Kasumi-1 (cell line): Measurements from ENCODE around the gene SIL1.
A peak's percentile ranks its signal among the peaks of the same experiment; 100 is the strongest.

Experiments
- DNase-seq, 2 experiments: peaks; one replicate each; lab custom pipeline; 2025; lab: John Stamatoyannopoulos, UW

Gene SIL1

DNA sequence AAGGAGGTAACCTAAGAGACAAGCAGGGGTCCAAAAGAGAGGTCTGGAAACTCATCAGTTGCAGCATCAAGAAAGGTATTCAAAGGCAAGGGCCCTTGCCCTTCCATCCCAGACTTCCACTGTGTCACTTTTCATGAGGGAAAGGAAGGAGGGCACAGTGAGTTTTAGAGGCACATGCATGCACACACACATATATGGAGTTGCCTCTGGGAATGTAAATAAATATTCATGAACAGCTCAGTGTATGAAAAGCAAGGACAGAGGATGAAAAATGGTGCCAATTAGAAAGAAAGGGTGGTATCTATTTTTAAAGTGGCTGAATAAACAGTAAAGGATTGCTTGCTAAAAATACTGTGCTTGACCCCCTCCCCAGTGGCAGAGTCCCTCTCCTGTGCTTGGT is 217.7 kb downstream of the SIL1 start:
- DNase-seq, result no peak

DNA sequence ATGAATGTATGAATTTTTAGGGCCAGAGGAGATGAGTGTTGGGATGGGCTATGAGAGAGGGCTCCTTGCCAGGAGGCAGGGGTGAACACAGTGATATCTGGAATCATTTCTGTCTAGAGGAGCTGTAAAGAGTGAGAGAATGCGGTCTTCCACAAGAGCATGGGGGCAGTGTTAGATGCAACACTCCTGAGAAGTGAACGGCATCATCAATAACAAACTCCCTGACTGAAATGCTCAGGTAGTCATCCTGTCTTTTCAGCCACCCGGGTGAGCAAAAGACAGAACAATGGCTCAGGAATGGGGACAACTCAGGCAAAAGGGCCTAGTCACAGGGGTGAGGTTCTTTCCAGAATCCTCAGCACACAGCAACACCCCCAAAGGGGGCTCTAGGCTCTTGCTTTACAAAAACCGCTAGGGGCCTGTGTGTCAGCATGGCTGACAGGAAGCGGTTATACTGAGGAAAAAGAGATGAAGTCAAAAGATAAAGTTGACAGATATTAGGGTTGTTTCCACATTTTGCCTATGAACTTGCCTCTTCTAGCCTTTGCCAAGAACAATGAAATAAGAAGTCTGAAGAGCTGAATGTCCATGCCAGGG is 218.4 kb downstream of the SIL1 start:
- DNase-seq, result no peak

DNA sequence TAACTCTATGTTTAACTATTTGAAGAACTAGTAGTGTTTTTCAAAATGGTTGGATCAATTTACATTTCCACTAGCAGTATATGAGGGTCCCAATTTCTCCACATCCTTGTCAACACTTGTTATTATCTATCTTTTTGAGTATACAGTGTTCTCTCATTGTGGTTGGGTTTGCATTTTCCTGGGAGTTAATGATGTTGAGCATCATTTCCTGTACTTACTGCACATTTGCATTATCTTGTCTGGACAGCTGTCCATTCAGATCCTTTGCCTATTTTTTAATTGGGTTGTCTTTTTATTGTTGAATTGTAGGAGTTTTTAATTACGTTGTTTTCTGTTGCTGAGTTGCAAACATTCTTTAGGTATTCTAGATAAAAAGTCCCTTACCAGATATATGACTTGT is 219.6 kb downstream of the SIL1 start:
- DNase-seq, result no peak

DNA sequence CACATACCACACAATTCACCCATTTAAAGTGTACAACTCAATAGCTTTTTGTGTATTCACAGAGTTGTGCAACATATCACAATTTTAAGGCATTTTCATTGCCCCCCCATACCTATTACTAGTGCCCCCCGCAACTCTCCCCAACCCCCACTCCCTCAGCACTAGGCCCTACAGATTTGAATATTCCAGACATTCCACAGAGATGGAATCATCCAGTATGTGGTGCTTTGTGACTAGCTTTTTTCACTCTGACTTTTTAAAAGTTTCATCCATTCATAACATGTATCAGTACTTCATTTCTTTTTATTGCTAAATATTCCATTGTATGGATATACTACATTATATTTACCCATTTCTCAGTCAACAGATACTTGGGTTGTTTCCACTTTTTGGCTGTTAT is 220.1 kb downstream of the SIL1 start:
- no peak for DNase-seq

DNA sequence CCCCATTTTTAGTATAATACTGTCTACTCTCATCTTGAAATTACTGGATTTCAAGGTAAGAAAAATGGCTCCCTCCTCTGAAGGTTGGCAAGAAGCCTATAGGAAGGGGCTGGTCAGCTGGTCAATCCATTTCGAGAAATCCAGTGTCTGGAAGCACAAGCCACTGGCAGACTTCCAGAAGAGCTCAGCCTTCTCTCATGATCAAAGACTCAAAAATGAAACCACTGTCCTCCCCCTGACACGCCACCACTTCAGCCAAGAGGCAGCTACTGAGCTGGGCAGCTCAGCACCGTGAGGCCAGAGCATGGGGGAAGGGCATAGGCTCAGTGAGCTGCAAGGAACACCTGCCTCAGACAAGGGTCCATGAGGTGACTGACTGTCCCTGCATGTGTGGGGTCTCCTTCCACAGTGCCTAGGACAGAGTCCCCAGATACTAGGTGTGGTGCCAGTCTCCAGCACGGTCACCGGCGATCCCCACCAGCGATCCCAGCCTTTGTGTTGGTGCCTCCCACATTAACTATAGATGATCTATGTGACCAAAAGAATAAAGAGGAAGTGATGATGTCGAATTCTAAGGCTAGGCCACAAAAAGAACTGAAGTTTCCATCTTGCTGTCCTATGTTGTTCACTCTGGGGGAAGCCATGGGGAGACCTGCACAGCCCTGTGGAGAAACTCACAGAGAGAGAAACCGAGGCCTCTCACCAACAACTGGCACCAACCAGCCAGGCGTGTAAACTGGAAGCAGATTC is 222.9 kb downstream of the SIL1 start:
- DNase-seq, result peak; percentile 31 to 49

DNA sequence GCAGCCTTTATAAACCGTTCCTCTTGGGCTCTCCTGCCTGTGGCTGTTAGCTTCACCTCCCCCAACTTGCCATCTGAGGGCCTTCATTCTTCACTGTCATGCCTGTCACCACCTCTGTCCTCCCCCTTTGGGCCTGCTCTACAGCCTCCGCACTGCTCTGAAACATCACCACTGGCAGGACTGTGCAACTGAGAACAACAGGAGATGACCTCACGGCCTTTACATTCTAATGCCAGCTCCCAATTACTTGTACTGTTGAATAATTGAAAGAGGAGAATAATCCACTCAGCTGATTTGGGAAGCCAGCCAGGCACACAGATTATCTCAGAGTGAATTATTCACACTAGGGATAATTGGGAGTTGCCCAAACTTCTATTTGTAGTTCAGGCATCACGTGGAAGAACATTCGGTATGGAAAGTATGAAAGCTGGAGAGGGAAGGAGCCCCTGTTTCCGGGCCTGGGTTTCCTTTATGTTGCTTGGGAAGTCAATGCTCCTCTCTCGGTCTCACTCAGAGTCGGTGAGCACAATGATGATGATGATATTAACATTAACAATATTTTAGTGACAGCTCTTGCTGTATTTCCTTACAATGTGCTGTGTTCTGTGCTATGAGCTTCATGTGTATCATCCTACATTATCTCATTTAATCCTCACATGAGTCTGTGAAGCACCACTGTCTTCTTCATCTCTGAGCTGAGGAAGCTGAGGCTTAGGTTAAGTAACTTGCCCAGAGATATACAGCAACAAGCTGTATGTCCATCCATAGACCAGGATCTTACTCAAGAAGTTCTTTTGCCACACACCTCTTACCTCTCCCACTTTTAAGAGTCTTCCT is 223.7 kb downstream of the SIL1 start:
- no peak for DNase-seq

DNA sequence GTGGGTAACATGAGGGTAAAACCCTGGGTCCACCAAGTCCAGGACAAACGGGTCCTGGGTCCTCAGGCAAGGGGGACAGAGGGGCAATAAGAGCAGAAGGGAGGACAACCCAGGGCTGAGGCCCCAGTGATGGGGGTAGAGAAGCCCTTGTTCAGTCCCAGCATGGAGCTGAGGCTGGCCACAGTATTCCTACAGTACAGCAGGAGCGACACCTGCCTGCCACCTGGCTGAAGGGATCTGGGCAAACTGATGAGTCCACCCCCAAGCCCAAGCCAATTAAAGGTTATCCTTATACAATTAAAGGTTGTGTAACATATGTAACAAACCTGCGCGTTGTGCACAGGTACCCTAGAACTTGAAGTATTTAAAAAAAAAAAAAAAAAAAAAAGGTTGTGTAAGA is 225.3 kb downstream of the SIL1 start:
- DNase-seq, result no peak

DNA sequence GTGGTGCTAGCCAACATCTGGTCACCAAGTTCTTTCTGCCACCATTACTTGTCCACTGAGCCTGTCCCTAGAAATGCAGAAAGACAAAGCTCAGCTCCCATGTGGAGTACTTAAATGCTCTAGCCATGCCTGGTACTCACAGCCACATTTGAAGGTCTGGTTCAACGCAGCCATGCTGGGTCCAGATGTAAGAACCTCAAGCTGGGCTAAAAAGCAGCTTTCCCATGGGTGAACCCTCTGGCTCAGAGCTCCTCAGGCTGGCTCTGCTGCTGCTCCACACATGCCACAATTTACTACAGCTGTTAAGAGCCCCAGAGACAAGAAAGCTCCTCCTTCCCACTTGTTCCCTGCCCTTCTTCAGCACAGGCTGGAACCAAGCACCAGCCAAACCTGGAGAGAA is 225.9 kb downstream of the SIL1 start:
- no peak for DNase-seq

DNA sequence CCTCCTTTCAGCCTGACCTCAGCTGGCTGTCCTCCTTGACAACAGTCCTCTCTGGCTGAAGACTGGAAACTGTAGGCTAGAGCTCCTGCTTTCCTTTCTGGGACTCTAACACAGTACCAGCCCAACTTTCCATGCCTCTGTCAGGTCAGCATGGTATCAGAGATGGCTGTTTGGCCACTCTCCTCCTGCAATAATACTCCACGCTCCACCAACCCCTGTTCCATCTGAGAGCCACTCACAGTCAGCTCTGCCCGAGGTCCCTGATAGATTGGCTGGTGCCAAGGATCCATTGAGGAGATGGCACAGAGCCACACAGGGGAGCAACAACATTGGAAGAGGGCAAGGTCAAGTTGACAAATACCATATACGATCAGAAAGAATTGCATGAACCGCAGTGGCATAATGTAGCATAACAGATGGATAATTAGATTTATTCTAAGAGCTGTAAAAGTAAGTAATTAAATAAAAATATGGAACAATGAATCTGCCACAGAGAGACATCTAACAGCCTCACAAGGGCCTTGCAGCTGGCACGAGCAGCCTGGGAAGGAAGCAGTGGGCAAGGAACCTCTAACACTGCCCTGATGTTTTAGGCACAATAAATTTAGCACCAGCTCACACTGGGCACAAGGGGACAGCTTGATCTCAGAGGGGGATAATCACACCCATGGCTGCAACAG is 228.7 kb downstream of the SIL1 start:
- DNase-seq, result no peak

DNA sequence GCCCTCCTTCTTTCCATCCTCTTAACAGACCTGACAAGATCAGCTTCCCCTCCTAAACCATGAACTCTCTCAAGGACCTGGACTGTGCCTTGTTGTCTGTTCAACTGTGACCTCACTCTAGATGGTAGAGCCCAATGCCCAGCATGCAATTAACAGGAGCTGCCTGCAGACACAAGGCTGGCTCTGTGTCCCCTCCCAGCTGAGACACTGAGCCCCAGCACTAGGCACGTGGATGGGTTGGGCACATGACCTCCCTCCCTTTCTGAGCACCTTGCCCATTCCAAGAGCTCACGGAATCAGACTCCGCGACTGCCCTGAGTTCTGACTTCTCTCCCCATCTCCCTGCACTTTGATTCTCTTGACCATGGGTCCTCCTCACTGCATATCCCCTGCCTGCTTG is 229.6 kb downstream of the SIL1 start:
- DNase-seq, result no peak

DNA sequence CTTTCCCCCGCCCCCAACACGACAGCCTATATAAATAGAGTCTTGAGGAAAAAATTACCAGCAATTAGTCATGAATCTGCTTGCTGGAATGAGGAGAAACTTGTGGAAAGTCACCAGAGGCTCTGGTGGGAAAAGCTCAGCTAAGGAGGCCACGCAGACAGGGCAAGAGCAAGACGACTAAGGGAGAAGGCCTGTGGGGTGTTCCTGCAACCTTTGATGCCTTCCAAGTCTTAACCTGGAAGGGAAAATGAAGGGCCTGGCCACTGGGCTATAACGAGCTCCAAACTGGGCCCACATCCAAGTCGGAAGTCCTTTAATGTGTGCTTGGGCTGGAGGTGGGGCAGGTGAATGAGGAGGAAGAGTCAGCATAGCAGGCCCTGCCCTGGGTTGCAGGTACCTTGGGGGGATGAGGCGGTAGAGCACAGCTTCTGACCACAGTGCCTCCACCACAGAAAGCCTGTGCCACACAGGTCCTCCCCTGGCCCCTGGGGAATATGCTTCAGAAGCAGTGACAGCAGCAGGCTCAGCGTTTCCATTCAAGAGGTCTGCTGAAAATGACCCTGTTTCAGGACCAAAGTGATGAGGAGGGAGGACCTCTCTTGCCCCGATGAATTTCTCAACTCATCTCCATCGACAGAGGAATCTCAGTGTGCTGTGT is 230.2 kb downstream of the SIL1 start:
- DNase-seq, result no peak

DNA sequence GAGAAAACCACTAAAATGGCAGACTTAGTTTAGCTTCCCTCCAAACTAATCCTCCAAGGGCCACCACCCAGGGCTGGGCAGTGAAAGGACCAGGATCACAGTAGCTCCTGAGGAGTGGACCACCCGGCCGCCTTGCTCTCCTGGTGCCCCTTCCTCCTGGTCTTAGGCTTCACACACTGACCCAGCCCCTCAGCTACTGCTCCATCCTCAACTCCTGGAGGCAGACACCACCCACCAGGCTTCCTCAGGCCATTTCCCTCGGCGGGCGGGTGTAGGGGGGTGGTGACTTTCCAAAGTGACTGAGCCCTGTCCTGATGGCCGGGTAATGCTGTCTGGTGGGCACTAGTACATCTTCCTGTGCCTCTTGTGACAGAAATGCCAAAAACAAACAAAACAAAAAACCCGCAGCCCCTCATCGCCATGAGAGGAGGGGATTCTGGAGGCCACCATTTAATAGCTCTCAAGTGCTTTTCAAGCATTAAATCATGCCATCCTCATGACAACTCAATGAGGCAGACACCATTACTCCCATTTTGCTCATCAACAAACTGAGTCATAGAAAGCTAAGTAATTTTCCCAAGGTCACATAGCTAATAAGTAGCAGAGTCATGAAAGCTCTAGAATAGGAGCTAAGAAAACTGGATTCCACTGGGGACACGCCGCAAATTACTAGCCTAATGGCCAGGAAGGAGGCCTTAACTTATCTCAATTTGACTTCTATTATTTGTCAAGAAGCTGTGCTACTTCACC is 231.8 kb downstream of the SIL1 start:
- DNase-seq, result no peak

DNA sequence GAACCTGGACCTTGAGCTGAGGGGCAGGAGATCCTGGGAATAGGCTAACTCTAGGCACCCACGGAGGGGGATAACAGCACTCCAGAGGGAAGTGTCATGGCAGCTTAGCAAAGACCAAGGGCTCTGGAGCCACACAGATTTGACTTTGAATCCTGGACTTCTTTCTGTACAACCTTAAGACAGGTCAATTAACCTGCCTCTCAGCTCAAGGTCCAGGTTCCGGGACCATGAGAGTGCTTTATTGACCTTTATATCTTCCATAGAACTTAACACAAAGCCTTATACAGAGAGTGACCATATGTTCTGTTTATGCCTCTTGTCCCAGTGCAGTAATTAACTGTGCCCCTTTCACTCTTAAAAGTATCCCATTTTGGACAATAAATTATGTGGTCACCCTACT is 232.5 kb downstream of the SIL1 start:
- no peak for DNase-seq

DNA sequence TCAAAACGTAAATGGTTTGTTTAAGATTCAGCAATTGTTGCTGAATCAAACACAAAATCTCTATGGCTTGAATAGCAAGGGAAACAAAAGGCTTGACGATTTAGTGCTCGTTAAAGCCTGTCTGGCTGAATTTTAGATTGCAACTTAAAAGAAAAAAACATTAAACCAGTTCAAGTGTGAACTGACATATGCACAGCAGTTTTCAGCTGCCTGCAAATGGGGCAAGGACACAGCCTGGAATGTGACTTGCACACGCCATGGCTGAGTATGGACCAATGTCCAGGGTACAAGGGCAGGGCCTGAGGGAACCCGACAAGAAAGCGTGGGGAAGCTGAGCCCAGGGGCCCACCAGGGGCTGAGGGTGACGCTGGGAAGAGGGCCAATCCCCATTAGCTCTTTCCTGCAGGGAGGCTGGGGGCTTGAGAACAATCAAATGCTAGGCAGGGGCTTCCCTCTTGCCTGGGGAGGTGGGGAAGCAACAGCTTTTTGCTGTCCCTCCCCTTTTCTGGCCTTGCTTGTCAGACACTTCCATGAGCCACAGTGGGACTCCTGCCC is 233.4 kb downstream of the SIL1 start:
- no peak for DNase-seq

DNA sequence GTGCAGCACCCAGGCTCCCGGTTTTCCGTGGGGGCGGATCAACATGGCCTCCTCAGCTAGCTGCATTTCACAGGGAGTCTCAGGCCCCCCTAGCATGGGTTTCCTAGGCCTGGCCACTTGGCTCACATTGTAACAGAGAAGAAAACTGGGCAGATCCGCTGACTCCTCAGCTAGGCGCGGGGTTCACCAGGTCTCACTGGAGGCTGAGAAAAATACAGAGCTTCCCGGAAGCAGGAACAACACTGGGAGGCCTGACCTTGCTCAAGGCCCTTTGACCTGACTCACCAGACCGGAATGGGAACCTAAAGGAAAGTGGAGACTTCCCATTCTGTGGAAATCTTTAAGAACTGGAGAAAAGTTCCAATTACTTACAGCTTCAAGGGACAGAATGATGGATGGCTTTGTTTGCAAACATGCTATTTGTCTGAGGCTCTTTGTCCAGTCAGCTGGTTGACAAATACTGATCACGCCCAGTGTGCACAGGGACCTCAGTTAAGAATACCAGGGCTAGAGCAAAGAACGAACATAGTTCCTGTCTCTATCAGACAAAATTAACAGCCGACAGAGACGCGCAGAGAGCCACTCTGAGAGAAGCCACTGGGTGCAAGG is 234.3 kb downstream of the SIL1 start:
- no peak for DNase-seq

DNA sequence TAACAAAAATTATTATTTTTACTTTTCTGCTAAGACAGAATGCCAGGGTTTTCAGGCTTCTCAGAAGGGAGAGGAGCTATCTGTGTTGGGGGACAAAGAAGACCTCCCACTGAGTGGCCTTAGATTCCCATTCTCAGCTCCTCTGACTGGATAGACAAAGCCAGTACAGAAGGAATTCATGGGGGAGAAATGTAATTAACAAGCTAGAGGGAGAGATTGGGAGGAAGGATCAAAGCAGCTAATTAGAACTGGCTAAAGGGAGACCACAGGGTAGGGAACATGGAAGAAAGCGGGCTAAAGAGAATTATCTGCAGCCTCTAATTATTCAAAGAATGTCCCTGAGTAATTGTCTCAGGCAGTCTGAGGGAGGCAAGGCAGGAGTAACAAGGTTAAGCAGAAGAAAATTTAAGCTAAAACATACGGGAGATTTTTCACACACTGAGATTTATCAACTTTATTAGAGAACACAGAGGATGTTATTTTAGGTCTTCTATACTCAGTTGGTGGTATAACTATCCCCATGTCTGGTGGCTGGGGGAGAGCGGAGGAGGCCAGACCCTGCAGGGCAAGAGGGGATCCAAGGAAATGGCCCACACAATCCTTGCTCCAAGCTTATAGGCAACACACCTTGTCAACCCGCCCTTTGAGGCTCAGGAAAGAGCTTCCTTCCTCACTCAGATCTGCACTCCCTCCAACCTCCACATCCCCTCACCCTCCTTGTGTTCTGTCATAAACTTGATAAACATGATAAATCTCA is 235.4 kb downstream of the SIL1 start:
- DNase-seq, result no peak

DNA sequence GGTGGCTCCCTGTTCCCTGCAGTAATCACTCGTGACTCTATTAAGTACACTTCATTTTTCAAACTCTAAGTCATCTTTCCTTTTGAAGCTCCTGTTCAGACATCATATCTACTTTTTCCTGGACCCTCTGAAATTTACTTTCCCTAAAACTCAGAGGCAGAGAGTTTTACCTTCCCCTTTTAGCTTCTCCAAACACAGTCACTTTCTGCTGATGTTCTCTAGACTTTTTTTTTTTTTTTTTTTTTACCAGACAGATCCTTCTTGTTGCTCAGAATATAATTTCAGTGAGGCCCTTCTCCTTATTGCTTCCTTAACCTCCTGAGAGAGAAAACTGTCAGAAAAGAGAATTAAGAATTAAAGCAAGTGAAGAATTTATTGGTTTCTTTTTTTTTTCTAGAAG is 236.4 kb downstream of the SIL1 start:
- DNase-seq, result no peak

DNA sequence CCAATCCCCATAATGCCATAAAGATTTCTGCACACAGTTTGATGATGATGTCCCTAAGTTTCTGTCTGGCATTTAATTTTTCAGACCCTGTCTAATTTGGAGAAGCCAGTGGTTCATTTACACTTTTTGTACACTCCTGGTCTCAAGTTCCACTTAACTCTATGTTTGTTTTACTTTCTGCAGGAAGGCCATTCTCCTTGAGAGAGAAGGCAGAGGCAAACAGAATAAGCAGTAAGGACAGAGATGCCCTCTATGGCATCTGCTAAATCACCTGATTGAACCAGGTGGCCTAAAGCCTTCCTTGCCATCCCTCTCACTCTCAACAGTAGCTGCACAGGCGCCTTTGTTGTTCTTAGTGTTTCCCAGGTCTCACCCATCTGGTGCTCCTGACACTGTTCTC is 236.9 kb downstream of the SIL1 start:
- no peak for DNase-seq

DNA sequence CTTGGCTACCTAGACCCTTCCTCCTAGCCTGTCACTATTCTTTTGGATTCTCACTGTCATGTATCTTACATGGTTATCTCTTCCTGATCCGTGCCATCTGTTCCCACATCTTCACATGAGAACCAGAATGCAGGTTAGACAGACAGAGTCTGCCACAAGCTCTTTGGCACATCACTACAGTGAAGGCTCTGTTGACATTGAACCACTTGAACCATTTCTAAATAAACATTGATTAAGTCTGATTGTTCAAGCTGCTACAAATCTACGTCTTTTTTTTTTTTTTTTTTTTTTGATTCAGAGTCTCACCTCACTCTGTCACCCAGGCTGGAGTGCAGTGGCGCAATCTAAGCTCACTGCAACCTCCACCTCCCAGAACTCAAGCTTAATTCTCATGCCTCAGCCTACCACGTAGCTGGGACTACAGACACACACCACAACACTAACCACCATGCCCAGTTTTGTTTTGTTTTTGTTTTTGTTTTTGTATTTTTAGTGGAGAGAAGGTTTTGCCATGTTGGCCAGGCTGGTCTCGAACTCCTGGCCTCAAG is 237.9 kb downstream of the SIL1 start:
- DNase-seq, result no peak

DNA sequence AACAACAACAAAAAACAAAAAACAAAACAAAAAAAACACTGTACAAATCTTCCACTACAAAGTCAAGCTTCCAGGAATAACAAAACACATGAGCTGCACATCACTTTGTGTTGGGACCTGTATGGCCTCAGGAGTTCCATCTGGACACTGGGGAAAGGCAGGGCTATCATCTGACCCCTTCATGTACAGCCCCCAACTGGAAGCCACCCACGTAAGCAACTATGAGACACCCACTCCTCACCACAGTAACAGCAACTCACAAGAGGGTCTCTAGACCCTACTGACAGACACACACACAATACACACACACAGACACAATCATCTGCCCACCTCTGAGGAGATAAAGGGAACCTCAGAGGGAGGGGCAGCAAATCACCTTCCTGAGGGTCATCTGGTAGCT is 241.4 kb downstream of the SIL1 start:
- no peak for DNase-seq
